ENCODE results near the gene PRKAG1.

- TF ChIP-seq EZH2 (IDR thresholded peaks at IDR 0.05; ENCODE audit: borderline replicate concordance, insufficient read depth, low read length, poor library complexity, severe bottlenecking) (no peak), CTCF (IDR thresholded peaks at IDR 0.05; ENCODE audit: poor library complexity, severe bottlenecking) (no peak), POLR2AphosphoS5 (IDR thresholded peaks at IDR 0.05) (no peak), SMC3 (conservative IDR thresholded peaks at IDR 0.05; ENCODE audit: poor library complexity) (no peak), EP300 (conservative IDR thresholded peaks at IDR 0.05; ENCODE audit: poor library complexity, severe bottlenecking) (no peak), MXI1 (conservative IDR thresholded peaks at IDR 0.05; ENCODE audit: poor library complexity, severe bottlenecking) (no peak)
Measured at GRCh38 chr12:49057888-49058287, 39.3 kb upstream of the PRKAG1 start.
